ENCODE data around the gene RNF217.

Gene RNF217

GRCh38 chr6:125110056-125110455, 147.8 kb downstream of the RNF217 start:
- Histone ChIP-seq H3K79me2 (ENCODE audit: control insufficient read depth, insufficient read depth, low read length, poor library complexity) (no peaks in the 10 kb centered on the region), H3K23ac (ENCODE audit: low read length) (no peak overlapping the region), H3K4me3 (ENCODE audit: low read depth, low read length) (no peak overlapping the region), H3K9ac (ENCODE audit: low read length) (no peak overlapping the region), H3K4me2 (ENCODE audit: low read length) (no peak overlapping the region), H2AFZ (ENCODE audit: insufficient read depth, low read length, poor library complexity) (no peak overlapping the region), H4K8ac (ENCODE audit: low read depth, low read length) (no peak overlapping the region), H3K14ac (ENCODE audit: low read length) (no peak overlapping the region), H2BK5ac (ENCODE audit: low read depth, low read length, poor library complexity) (no peak overlapping the region), H4K91ac (ENCODE audit: low read depth, low read length) (no peak overlapping the region), H2AK5ac (ENCODE audit: low read length) (no peak overlapping the region), H3K27ac (ENCODE audit: low read depth, low read length) (no peak overlapping the region), H4K12ac (ENCODE audit: low read depth, low read length) (no peak overlapping the region), H3K9me3 (ENCODE audit: insufficient read depth, low read depth, low read length) (peaks cover 3% of the 10 kb centered on the region), H3K79me1 (ENCODE audit: low read length) (peaks cover 1% of the 10 kb centered on the region), H3K27me3 (ENCODE audit: insufficient read depth, low read length) (no peaks in the 10 kb centered on the region), H3K18ac (ENCODE audit: low read length) (no peak overlapping the region), H3K4ac (ENCODE audit: low read depth, low read length) (no peak overlapping the region), H3K4me1 (ENCODE audit: control insufficient read depth in 1 of 2, insufficient read depth in 2 of 2, low read length in 2 of 2) (peaks cover 0 to 2% of the 10 kb centered on the region in 2 experiments), H2BK120ac (ENCODE audit: insufficient read depth, low read length, poor library complexity) (no peak overlapping the region), H2BK12ac (ENCODE audit: low read length) (no peak overlapping the region), H3K36me3 (ENCODE audit: control insufficient read depth in 1 of 2, insufficient read depth in 2 of 2, low read length in 2 of 2) (peaks cover 0 to 2% of the 10 kb centered on the region in 2 experiments)
- no peak for DNase-seq
- no CpG with 5 or more reads among the region's 1 CpG for WGBS (ENCODE audit: extremely low coverage, insufficient coverage, insufficient read length)

DNA sequence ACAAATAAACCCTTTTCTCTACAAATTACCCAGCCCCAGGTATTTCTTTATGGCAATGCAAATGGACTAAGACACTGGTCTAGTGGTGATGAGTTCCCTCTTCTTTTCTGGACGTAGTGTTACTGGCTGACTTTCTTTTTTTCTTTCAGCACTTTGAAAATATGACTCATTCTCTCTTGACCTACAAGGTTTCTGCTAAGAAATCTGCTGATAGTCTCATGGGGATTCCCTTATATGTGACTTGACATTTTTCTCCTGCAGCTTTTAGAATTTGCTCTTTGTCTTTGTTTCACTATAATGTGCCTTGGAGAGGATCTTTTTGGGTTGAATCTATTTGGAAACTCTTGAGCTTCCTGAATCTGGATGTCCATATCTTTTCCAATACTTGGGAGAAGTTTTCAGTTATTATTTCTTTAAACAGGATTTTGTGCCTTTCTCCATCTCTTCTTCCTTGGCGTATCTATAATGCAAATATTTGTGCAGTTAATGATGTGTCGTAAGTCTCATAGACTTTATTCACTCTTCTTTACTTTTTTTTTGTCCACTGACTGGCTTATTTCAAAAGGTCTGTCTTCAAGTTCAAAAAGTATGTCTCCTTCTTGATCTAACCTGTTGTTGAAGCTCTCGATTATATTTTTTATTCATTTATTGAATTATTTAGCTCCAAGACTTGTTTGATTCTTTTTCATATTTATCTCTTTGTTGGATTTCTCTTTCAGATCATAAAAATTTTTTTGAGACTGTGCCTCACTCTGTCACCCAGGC, 149.2 kb downstream of the RNF217 start:
- no peak overlapping the region for H2BK5ac ChIP-seq (ENCODE audit: low read depth, low read length, poor library complexity)
- H3K4me2 ChIP-seq (ENCODE audit: low read length): no peak overlapping the region
- H2BK12ac ChIP-seq (ENCODE audit: low read length): no peak overlapping the region
- peaks cover 3% of the 10 kb centered on the region for H3K9me3 ChIP-seq (ENCODE audit: insufficient read depth, low read depth, low read length)
- H3K23ac ChIP-seq (ENCODE audit: low read length): no peak overlapping the region
- DNase-seq: no peak
- no peak overlapping the region for H2AK5ac ChIP-seq (ENCODE audit: low read length)
- H3K79me2 ChIP-seq (ENCODE audit: control insufficient read depth, insufficient read depth, low read length, poor library complexity): no peaks in the 10 kb centered on the region
- no peaks in the 10 kb centered on the region for H3K79me1 ChIP-seq (ENCODE audit: low read length)
- no peak overlapping the region for H3K18ac ChIP-seq (ENCODE audit: low read length)
- H3K4ac ChIP-seq (ENCODE audit: low read depth, low read length): no peak overlapping the region
- no CpG with 5 or more reads among the region's 4 CpGs for whole genome bisulfite sequencing (ENCODE audit: extremely low coverage, insufficient coverage, insufficient read length)
- H3K27ac ChIP-seq (ENCODE audit: low read depth, low read length): no peak overlapping the region
- peaks cover 0 to 2% of the 10 kb centered on the region in 2 experiments for H3K36me3 ChIP-seq (ENCODE audit: control insufficient read depth in 1 of 2, insufficient read depth in 2 of 2, low read length in 2 of 2)
- no peak overlapping the region for H4K8ac ChIP-seq (ENCODE audit: low read depth, low read length)
- H4K91ac ChIP-seq (ENCODE audit: low read depth, low read length): no peak overlapping the region
- H3K4me1 ChIP-seq (ENCODE audit: control insufficient read depth in 1 of 2, insufficient read depth in 2 of 2, low read length in 2 of 2): no peaks in the 10 kb centered on the region
- no peak overlapping the region for H3K14ac ChIP-seq (ENCODE audit: low read length)
- no peak overlapping the region for H2AFZ ChIP-seq (ENCODE audit: insufficient read depth, low read length, poor library complexity)
- no peak overlapping the region for H2BK120ac ChIP-seq (ENCODE audit: insufficient read depth, low read length, poor library complexity)
- no peak overlapping the region for H3K4me3 ChIP-seq (ENCODE audit: low read depth, low read length)
- H3K27me3 ChIP-seq (ENCODE audit: insufficient read depth, low read length): no peaks in the 10 kb centered on the region
- H3K9ac ChIP-seq (ENCODE audit: low read length): no peak overlapping the region
- no peak overlapping the region for H4K12ac ChIP-seq (ENCODE audit: low read depth, low read length)

- H4K12ac ChIP-seq (ENCODE audit: low read depth, low read length): no peak overlapping the region
- H3K23ac ChIP-seq (ENCODE audit: low read length): no peak overlapping the region
- H3K27me3 ChIP-seq (ENCODE audit: insufficient read depth, low read length): no peaks in the 10 kb centered on the region
- H3K36me3 ChIP-seq (ENCODE audit: control insufficient read depth in 1 of 2, insufficient read depth in 2 of 2, low read length in 2 of 2): peaks cover 0 to 2% of the 10 kb centered on the region in 2 experiments
- no peak overlapping the region for H2BK120ac ChIP-seq (ENCODE audit: insufficient read depth, low read length, poor library complexity)
- DNase-seq: no peak
- H3K4ac ChIP-seq (ENCODE audit: low read depth, low read length): no peak overlapping the region
- H2BK5ac ChIP-seq (ENCODE audit: low read depth, low read length, poor library complexity): no peak overlapping the region
- no peak overlapping the region for H3K9ac ChIP-seq (ENCODE audit: low read length)
- no peaks in the 10 kb centered on the region for H3K79me2 ChIP-seq (ENCODE audit: control insufficient read depth, insufficient read depth, low read length, poor library complexity)
- no peak overlapping the region for H3K27ac ChIP-seq (ENCODE audit: low read depth, low read length)
- H3K18ac ChIP-seq (ENCODE audit: low read length): no peak overlapping the region
- H2BK12ac ChIP-seq (ENCODE audit: low read length): no peak overlapping the region
- H4K8ac ChIP-seq (ENCODE audit: low read depth, low read length): no peak overlapping the region
- no peak overlapping the region for H3K14ac ChIP-seq (ENCODE audit: low read length)
- H2AFZ ChIP-seq (ENCODE audit: insufficient read depth, low read length, poor library complexity): no peak overlapping the region
- H3K4me1 ChIP-seq (ENCODE audit: control insufficient read depth in 1 of 2, insufficient read depth in 2 of 2, low read length in 2 of 2): no peaks in the 10 kb centered on the region
- H2AK5ac ChIP-seq (ENCODE audit: low read length): no peak overlapping the region
- no peak overlapping the region for H4K91ac ChIP-seq (ENCODE audit: low read depth, low read length)
- H3K79me1 ChIP-seq (ENCODE audit: low read length): no peaks in the 10 kb centered on the region
- H3K9me3 ChIP-seq (ENCODE audit: insufficient read depth, low read depth, low read length): peaks cover 3% of the 10 kb centered on the region
- H3K4me3 ChIP-seq (ENCODE audit: low read depth, low read length): peak overlapping the region; percentile 11
- no peak overlapping the region for H3K4me2 ChIP-seq (ENCODE audit: low read length)
Measured at GRCh38 chr6:125112934-125113333, 150.7 kb downstream of the RNF217 start.

DNA sequence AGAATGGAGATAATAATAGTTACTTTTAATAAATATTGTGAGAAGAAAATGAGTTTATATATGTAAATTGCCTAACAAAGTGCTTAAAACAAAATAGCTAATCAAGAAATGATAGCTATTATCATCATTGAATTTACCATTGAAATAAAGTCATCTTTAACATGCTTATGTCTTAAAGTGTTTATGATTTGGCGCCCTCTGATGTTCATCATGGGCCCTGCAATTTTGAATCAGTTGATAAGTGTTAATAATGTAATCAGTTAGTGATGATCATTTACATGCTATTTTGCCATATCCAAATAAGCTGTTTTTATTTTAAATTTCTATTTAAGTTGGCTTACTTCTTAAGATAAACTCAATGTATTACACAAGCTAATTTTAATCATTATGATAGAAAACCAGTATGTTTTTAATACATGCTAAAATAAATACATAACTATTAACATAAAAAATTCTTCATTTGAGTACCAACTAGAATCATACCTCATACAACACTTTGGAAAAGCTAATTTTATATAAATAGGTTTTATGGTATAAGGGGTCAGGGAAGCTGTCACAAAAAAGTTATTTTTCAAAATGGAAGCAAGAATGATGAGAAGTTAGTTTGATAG, 152.1 kb downstream of the RNF217 start:
- Histone ChIP-seq H4K12ac (ENCODE audit: low read depth, low read length) (no peak overlapping the region), H3K27me3 (ENCODE audit: insufficient read depth, low read length) (no peaks in the 10 kb centered on the region), H3K14ac (ENCODE audit: low read length) (no peak overlapping the region), H2AFZ (ENCODE audit: insufficient read depth, low read length, poor library complexity) (no peak overlapping the region), H3K18ac (ENCODE audit: low read length) (no peak overlapping the region), H3K27ac (ENCODE audit: low read depth, low read length) (no peak overlapping the region), H2BK5ac (ENCODE audit: low read depth, low read length, poor library complexity) (no peak overlapping the region), H3K4me3 (ENCODE audit: low read depth, low read length) (no peak overlapping the region), H4K8ac (ENCODE audit: low read depth, low read length) (no peak overlapping the region), H3K4me1 (ENCODE audit: control insufficient read depth in 1 of 2, insufficient read depth in 2 of 2, low read length in 2 of 2) (no peaks in the 10 kb centered on the region), H3K9me3 (ENCODE audit: insufficient read depth, low read depth, low read length) (peaks cover 3% of the 10 kb centered on the region), H4K91ac (ENCODE audit: low read depth, low read length) (no peak overlapping the region), H3K36me3 (ENCODE audit: control insufficient read depth in 1 of 2, insufficient read depth in 2 of 2, low read length in 2 of 2) (peaks cover 0 to 2% of the 10 kb centered on the region in 2 experiments), H2BK120ac (ENCODE audit: insufficient read depth, low read length, poor library complexity) (no peak overlapping the region), H3K4ac (ENCODE audit: low read depth, low read length) (no peak overlapping the region), H2BK12ac (ENCODE audit: low read length) (no peak overlapping the region), H3K4me2 (ENCODE audit: low read length) (no peak overlapping the region), H2AK5ac (ENCODE audit: low read length) (no peak overlapping the region), H3K79me1 (ENCODE audit: low read length) (no peaks in the 10 kb centered on the region), H3K23ac (ENCODE audit: low read length) (no peak overlapping the region), H3K9ac (ENCODE audit: low read length) (no peak overlapping the region), H3K79me2 (ENCODE audit: control insufficient read depth, insufficient read depth, low read length, poor library complexity) (no peaks in the 10 kb centered on the region)
- no CpG with 5 or more reads among the region's 1 CpG for WGBS (ENCODE audit: extremely low coverage, insufficient coverage, insufficient read length)
- peak; percentile 55 to 92 for DNase-seq
